Measurements from ENCODE around the gene PEX11G. TPM values are rescaled to one million over a fixed set of nuclear protein-coding genes. Genes with fewer than 3 reads are reported as not detected.

The PEX11G gene
- total and polyA plus RNA-seq, 2 of the 8 experiments (the other 6 are each of a cell fraction or from before 2014, with no cell fraction given): 2.1 to 4.3 TPM

GRCh38 chr19:7456964-7457541 lies 31.8 kb downstream of the PEX11G start:
- Histone ChIP-seq H3K79me2 (ENCODE audit: control insufficient read depth in 1 of 2, insufficient read depth in 2 of 2, low read length in 2 of 2) (no peaks in the 10 kb centered on the region; a peak in 1 of 4 replicates), H3K9me3 (ENCODE audit: insufficient read depth in 2 of 2, low read depth in 1 of 2, low read length in 1 of 2) (peaks cover 7 to 17% of the 10 kb centered on the region in 2 experiments; a peak in 3 of 4 replicates), H3K79me1 (ENCODE audit: low read depth, low read length) (no peaks in the 10 kb centered on the region), H3K14ac (ENCODE audit: insufficient read length) (no peak overlapping the region), H3K4me3 (ENCODE audit: extremely low read depth in 1 of 4, insufficient read depth in 2 of 4, low read depth in 3 of 4, low read length in 4 of 4) (no peak overlapping the region), H2AK5ac (ENCODE audit: low read depth, low read length) (no peak overlapping the region), H3K23me2 (ENCODE audit: low read depth, low read length) (0 out of 2 replicates have a peak, but pooled peaks cover 2% of the 10 kb centered on the region), H2BK15ac (ENCODE audit: low read length) (no peak overlapping the region), H3K9ac (replicated peaks in 1 of 4; ENCODE audit: extremely low read depth in 1 of 4, low read depth in 3 of 4, low read length in 3 of 4) (no peak overlapping the region), H2BK5ac (ENCODE audit: low read depth, low read length) (no peak overlapping the region), H4K20me1 (replicated peaks in 1 of 2; ENCODE audit: control insufficient read depth in 1 of 2, insufficient read depth in 2 of 2, low read length in 2 of 2) (no peaks in the 10 kb centered on the region), H3K4ac (replicated peaks; ENCODE audit: insufficient read length, low read depth, low read length) (no peak overlapping the region), H4K91ac (replicated peaks; ENCODE audit: insufficient read length, low read length) (no peak overlapping the region), H2BK12ac (ENCODE audit: low read depth, low read length) (no peak overlapping the region), H3K18ac (ENCODE audit: extremely low read depth, low read length) (no peak overlapping the region), H4K8ac (ENCODE audit: extremely low read depth, insufficient read depth, low read length) (no peak overlapping the region), H4K5ac (ENCODE audit: insufficient read length, low read depth, low read length) (no peak overlapping the region), H3K23ac (ENCODE audit: insufficient read length) (no peak overlapping the region), H2BK20ac (ENCODE audit: low read length) (no peak overlapping the region), H3K27ac (ENCODE audit: low read depth, low read length) (no peak overlapping the region), H3K56ac (replicated peaks; ENCODE audit: insufficient read length, low read depth, low read length) (no peak overlapping the region), H3K4me1 (replicated peaks in 1 of 4; ENCODE audit: control insufficient read depth in 3 of 4, insufficient read depth in 4 of 4, low read length in 3 of 4) (no peaks in the 10 kb centered on the region), H3K4me2 (ENCODE audit: insufficient read depth in 1 of 2, low read depth in 2 of 2, low read length in 2 of 2) (no peak overlapping the region), H3K36me3 (ENCODE audit: control insufficient read depth in 2 of 4, insufficient read depth in 4 of 4, low read length in 3 of 4) (peaks cover 0 to 31% (median 18%) of the 10 kb centered on the region in 4 experiments; a peak in 7 of 8 replicates), H3K27me3 (replicated peaks in 1 of 4; ENCODE audit: control insufficient read depth in 3 of 4, extremely low read depth in 1 of 4, insufficient read depth in 3 of 4, low read length in 3 of 4) (no peaks in the 10 kb centered on the region), H2BK120ac (replicated peaks; ENCODE audit: low read depth, low read length) (no peak overlapping the region), H2AFZ (ENCODE audit: low read length) (no peak overlapping the region)
- FAIRE-seq: no peak
- WGBS, 2 experiments (ENCODE audit: extremely low coverage in 1 of 2, insufficient coverage in 1 of 2, insufficient read length in 1 of 2, insufficient replicate concordance in 2 of 2, low coverage in 1 of 2, low lambda C conversion rate in 2 of 2, missing lambda C conversion rate in 1 of 2): 85% methylated on average over 11 of the region's 11 CpGs; no CpG with 5 or more reads in 1 of the 2 experiments
- DNase-seq (ENCODE audit: low read depth in 1 of 2, low spot score in 2 of 2): no peak
- CTCF ChIA-PET (ENCODE audit: partially characterized antibody): interaction anchor here (1.2 kb wide), 1 partner anchor 40 kb away, joined by 5 read pairs; a partner anchor contains a TSS
- POLR2A ChIA-PET (ENCODE audit: partially characterized antibody): no interaction called here
- TF ChIP-seq GTF2F1 (IDR thresholded peaks at IDR 0.05; ENCODE audit: borderline replicate concordance, low read depth, low read length): no peak
- TF ChIP-seq RAD21 (IDR thresholded peaks at IDR 0.05 in 1 of 2, conservative IDR thresholded peaks at IDR 0.05 in 1 of 2; ENCODE audit: low read depth in 2 of 2, low read length in 2 of 2): no peak
- no peak for TF ChIP-seq RFX5 (IDR thresholded peaks at IDR 0.05; ENCODE audit: borderline replicate concordance, low read depth, low read length)
- TF ChIP-seq CBX8 (IDR thresholded peaks at IDR 0.05; ENCODE audit: borderline replicate concordance, low read depth, low read length): no peak
- no peak for TF ChIP-seq KDM1A (IDR thresholded peaks at IDR 0.05; ENCODE audit: borderline replicate concordance, low read length)
- no peak for TF ChIP-seq HDAC2 (IDR thresholded peaks at IDR 0.05; ENCODE audit: borderline replicate concordance in 1 of 2, low read depth in 2 of 2, low read length in 2 of 2)
- TF ChIP-seq ATF2 (IDR thresholded peaks at IDR 0.05; ENCODE audit: low read length): no peak
- TF ChIP-seq BCL11A (IDR thresholded peaks at IDR 0.05; ENCODE audit: low read depth in 2 of 2, low read length in 2 of 2): no peak
- TF ChIP-seq EZH2 (IDR thresholded peaks at IDR 0.05; ENCODE audit: low read depth, low read length, severe bottlenecking): no peak
- TF ChIP-seq ZNF274 (IDR thresholded peaks at IDR 0.05; ENCODE audit: borderline replicate concordance, extremely low read depth, low read length): no peak
